Tibial artery (tissue), 4 donors: ENCODE measurements around the gene EXOSC6.
"Not testable (repeated sequence)": the region's sequence is repeated elsewhere in the genome, so short reads cannot be mapped to it uniquely, and the experiment has no call there.

ENCODE experiments used
- DNase-seq, 2 donors: peaks; one replicate each; pipeline ENCODE4 v3.0.0-alpha.2; 2019
- H3K27ac ChIP-seq, 2 donors: fragments of 200-600 bp; sonication (generic) in 1 of 2; 1 replicate in 1 of 2; 2 replicates in 1 of 2; pipeline ENCODE4 v1.5.1; 2018 to 2019; ENCODE audit warnings: mild to moderate bottlenecking in 1 of 2
- H3K27me3 ChIP-seq, 2 donors: fragments of 200-600 bp; sonication (generic) in 1 of 2; one replicate each; pipeline versions ENCODE4 v1.5.1 to v1.6.0; 2016 to 2019
- H3K36me3 ChIP-seq, 3 donors: fragments of 200-600 bp; sonication (generic) in 2 of 3; one replicate each; pipeline ENCODE4 v1.5.1; 2016 to 2019; ENCODE audit warnings: mild to moderate bottlenecking in 2 of 3
- H3K4me1 ChIP-seq, 4 donors: fragments of 200-600 bp; sonication (generic) in 2 of 4; 1 replicate in 3 of 4; 2 replicates in 1 of 4; pipeline ENCODE4 v1.5.1; 2016 to 2019
- H3K4me3 ChIP-seq, 2 donors: fragments of 200-600 bp; sonication (generic) in 1 of 2; 1 replicate in 1 of 2; 2 replicates in 1 of 2; pipeline ENCODE4 v1.5.1; 2018 to 2019; ENCODE audit warnings: mild to moderate bottlenecking in 2 of 2
- H3K9me3 ChIP-seq, 3 donors: fragments of 200-600 bp; sonication (generic) in 1 of 3; one replicate each; pipeline ENCODE4 v1.5.1; 2016 to 2019
- intact Hi-C: fragments of 100-400 bp; cut with DNase I; formaldehyde crosslinking; loops from one replicate; pipeline ENCODE4 v1.15.0; 2023; ENCODE audit warnings: low total_unique reads
- TF ChIP-seq, protein P1 (sequence below), 2 experiments: fragments of 200-600 bp in 1 of 2; fragments of 450-650 bp in 1 of 2; IDR thresholded peaks; one replicate each; pipeline ENCODE4 v1.5.1; 2017 to 2019; ENCODE audit warnings: antibody characterized with exemption in 2 of 2, mild to moderate bottlenecking in 1 of 2, moderate library complexity in 1 of 2

EXOSC6 gene

DNA sequence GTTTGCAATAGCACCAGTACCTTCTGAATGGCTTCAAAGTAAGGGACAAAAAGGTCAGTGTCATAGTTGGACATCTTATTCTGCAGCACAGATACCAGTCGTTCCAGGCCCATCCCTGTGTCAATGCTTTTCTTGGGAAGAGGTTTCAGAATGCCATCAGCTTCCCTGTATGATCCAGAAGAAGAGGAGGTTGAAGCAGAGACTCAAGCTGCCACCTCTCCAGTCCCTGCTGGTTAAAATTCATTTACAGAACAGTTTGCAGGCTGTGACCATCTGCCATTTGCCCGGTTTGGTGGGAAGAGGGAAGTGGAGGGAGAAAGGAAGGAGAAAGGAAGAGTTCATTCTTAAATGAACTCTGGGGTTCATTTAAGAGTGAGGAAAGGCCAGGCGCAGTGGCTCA, 18.4 kb upstream of the EXOSC6 start:
- intact Hi-C loops = no loop called here
- no peaks in the 10 kb centered on the region for H3K9me3 ChIP-seq
- H3K36me3 ChIP-seq = peaks cover 78 to 100% (median 93%) of the 10 kb centered on the region in 3 donors
- no peak overlapping the region for H3K4me3 ChIP-seq
- DNase-seq = no peak
- H3K27me3 ChIP-seq = no peaks in the 10 kb centered on the region
- H3K4me1 ChIP-seq = no peaks in the 10 kb centered on the region
- TF ChIP-seq, protein P1, sequence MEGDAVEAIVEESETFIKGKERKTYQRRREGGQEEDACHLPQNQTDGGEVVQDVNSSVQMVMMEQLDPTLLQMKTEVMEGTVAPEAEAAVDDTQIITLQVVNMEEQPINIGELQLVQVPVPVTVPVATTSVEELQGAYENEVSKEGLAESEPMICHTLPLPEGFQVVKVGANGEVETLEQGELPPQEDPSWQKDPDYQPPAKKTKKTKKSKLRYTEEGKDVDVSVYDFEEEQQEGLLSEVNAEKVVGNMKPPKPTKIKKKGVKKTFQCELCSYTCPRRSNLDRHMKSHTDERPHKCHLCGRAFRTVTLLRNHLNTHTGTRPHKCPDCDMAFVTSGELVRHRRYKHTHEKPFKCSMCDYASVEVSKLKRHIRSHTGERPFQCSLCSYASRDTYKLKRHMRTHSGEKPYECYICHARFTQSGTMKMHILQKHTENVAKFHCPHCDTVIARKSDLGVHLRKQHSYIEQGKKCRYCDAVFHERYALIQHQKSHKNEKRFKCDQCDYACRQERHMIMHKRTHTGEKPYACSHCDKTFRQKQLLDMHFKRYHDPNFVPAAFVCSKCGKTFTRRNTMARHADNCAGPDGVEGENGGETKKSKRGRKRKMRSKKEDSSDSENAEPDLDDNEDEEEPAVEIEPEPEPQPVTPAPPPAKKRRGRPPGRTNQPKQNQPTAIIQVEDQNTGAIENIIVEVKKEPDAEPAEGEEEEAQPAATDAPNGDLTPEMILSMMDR (IDR thresholded peaks at IDR 0.05) = no peak
- H3K27ac ChIP-seq = no peak overlapping the region

- peaks cover 78 to 100% (median 93%) of the 10 kb centered on the region in 3 donors for H3K36me3 ChIP-seq
- DNase-seq = no peak
Measured at GRCh38 chr16:70269471-70269870, 17.7 kb upstream of the EXOSC6 start.

DNA sequence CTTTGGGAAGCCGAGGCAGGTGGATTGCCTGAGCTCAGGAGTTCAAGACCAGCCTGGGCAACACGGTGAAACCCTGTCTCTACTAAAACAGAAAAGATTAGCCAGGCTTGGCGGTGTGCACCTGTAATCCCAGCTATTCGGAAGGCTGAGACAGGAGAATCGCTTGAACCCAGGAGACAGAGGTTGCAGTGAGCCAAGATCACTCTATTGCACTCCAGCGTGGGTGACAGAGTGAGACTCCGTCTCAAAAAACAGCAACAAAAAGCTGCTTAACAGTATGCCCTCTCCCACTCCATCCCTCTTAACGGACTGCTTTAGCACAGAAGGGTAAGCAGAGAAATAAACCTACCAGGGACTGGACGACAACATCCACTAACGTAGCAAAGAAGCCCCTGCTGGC, 16.2 kb upstream of the EXOSC6 start:
- H3K27me3 ChIP-seq, H3K27ac ChIP-seq, intact Hi-C loops, H3K4me3 ChIP-seq, DNase-seq, H3K4me1 ChIP-seq, H3K9me3 ChIP-seq: not testable (repeated sequence)
- H3K36me3 ChIP-seq = peaks cover 91 to 100% (median 94%) of the 10 kb centered on the region in 3 donors
- TF ChIP-seq, protein P1 (IDR thresholded peaks at IDR 0.05) = peak in 1 of 2 experiments; percentile 2

More at GRCh38 chr16:70269471-70269870, 17.7 kb upstream of the EXOSC6 start:
- H3K4me3 ChIP-seq = no peak overlapping the region
- H3K4me1 ChIP-seq = no peaks in the 10 kb centered on the region
- no peaks in the 10 kb centered on the region for H3K9me3 ChIP-seq
- TF ChIP-seq, protein P1 (IDR thresholded peaks at IDR 0.05) = no peak
- no peak overlapping the region for H3K27ac ChIP-seq
- intact Hi-C loops = no loop called here
- H3K27me3 ChIP-seq = no peaks in the 10 kb centered on the region

- H3K27ac ChIP-seq = no peak overlapping the region
- intact Hi-C loops = no loop called here
- H3K27me3 ChIP-seq = no peaks in the 10 kb centered on the region
- no peaks in the 10 kb centered on the region for H3K4me1 ChIP-seq
- peaks cover 93 to 100% (median 94%) of the 10 kb centered on the region in 3 donors for H3K36me3 ChIP-seq
- H3K4me3 ChIP-seq = no peak overlapping the region
- TF ChIP-seq, protein P1 (IDR thresholded peaks at IDR 0.05) = peak; percentile 37 to 48
- DNase-seq = peak in 1 of 2 donors; percentile 54
- no peaks in the 10 kb centered on the region for H3K9me3 ChIP-seq
Measured at GRCh38 chr16:70267516-70267915, 15.8 kb upstream of the EXOSC6 start.

GRCh38 chr16:70259903-70260302, 8.2 kb upstream of the EXOSC6 start:
- H3K9me3 ChIP-seq, H3K4me3 ChIP-seq, H3K27ac ChIP-seq, H3K4me1 ChIP-seq, intact Hi-C loops, H3K27me3 ChIP-seq: not testable (repeated sequence)
- peak in 1 of 2 donors; percentile 23 for DNase-seq
- peaks cover 96 to 100% (median 98%) of the 10 kb centered on the region in 3 donors for H3K36me3 ChIP-seq

DNA sequence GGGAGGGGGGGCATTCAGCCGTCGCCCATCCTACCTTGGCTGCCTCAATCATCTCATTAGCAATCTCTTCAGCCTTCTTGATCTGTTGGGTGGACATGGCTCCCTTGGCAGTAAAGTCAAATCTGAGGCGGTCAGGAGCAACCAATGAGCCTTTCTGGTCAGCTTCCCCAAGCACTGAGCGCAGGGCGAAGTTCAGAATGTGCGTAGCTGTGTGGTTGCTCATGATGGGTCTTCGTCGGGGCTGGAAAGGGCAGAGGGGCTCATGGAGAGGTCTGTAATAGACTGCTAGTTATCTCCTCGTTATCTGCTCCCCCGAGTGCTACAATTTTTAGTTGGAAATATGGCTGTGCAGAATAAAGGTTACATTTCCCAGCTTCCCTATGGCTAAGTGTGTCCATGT, 7.2 kb upstream of the EXOSC6 start:
- TF ChIP-seq, protein P1 (IDR thresholded peaks at IDR 0.05) = no peak
- Histone ChIP-seq H3K9me3 (no peaks in the 10 kb centered on the region), H3K27me3 (no peaks in the 10 kb centered on the region), H3K36me3 (peaks cover 91 to 100% (median 98%) of the 10 kb centered on the region in 3 donors), H3K4me1 (no peaks in the 10 kb centered on the region), H3K27ac (no peak overlapping the region), H3K4me3 (no peak overlapping the region)
- peak in 1 of 2 donors; percentile 12 for DNase-seq
- intact Hi-C loops = no loop called here
